H9 (cell line): ENCODE measurements around the gene THSD7B. TPM values are rescaled to one million over a fixed set of nuclear protein-coding genes. Genes with fewer than 3 reads are reported as not detected.
A peak's percentile ranks its signal among the peaks of the same experiment; 100 is the strongest.

ENCODE experiments used
- DNase-seq: peaks from one replicate; pipeline ENCODE4 v3.0.0-alpha.2; 2017
- H2AFZ ChIP-seq: one replicate; pipeline ENCODE4 v1.6.1; 2013; ENCODE audit warnings: mild to moderate bottlenecking, low read length, control low read depth, moderate library complexity
- H2AK5ac ChIP-seq: 2 replicates; pipeline ENCODE4 v1.6.1; 2013; ENCODE audit warnings: low read length, control low read depth, mixed read lengths; ENCODE audit not compliant: insufficient read length
- H2BK120ac ChIP-seq: one replicate; pipeline ENCODE4 v1.6.1; 2013; ENCODE audit warnings: low read depth, mild to moderate bottlenecking, low read length, control low read depth, inconsistent platforms; ENCODE audit not compliant: poor library complexity, severe bottlenecking
- H2BK12ac ChIP-seq: 2 replicates; pipeline ENCODE4 v1.6.1; 2013; ENCODE audit warnings: low read length, control low read depth, mixed read lengths, low read depth; ENCODE audit not compliant: insufficient read length
- H2BK15ac ChIP-seq: 2 replicates; pipeline ENCODE4 v1.6.1; 2013; ENCODE audit warnings: low read depth, low read length, control low read depth
- H2BK20ac ChIP-seq: one replicate; pipeline ENCODE4 v1.6.1; 2013; ENCODE audit warnings: low read depth, mild to moderate bottlenecking, low read length, control low read depth, inconsistent platforms; ENCODE audit not compliant: poor library complexity, severe bottlenecking
- H2BK5ac ChIP-seq: 2 replicates; pipeline ENCODE4 v1.6.1; 2013; ENCODE audit warnings: low read length, control low read depth, mixed read lengths; ENCODE audit not compliant: insufficient read length
- H3K14ac ChIP-seq: 2 replicates; pipeline ENCODE4 v1.6.1; 2013; ENCODE audit warnings: low read length, control low read depth; ENCODE audit not compliant: insufficient read depth
- H3K18ac ChIP-seq: 2 replicates; pipeline ENCODE4 v1.6.1; 2013; ENCODE audit warnings: low read depth, mild to moderate bottlenecking, mixed read lengths, low read length, control low read depth; ENCODE audit not compliant: insufficient read length
- H3K23ac ChIP-seq: 2 replicates; pipeline ENCODE4 v1.6.1; 2013; ENCODE audit warnings: low read length, control low read depth, mixed read lengths, low read depth; ENCODE audit not compliant: insufficient read length
- H3K23me2 ChIP-seq: 2 replicates; pipeline ENCODE4 v1.6.1; 2013; ENCODE audit warnings: low read depth, mild to moderate bottlenecking, mixed read lengths, low read length, control low read depth; ENCODE audit not compliant: insufficient read length, poor library complexity, severe bottlenecking
- H3K27ac ChIP-seq: 2 replicates; pipeline ENCODE4 v1.5.1; 2013; ENCODE audit warnings: low read length, control low read depth, mixed read lengths, low read depth; ENCODE audit not compliant: insufficient read length
- H3K27me3 ChIP-seq: 2 replicates; pipeline ENCODE4 v1.6.1; 2013; ENCODE audit warnings: low read length, control low read depth, inconsistent platforms; ENCODE audit not compliant: insufficient read depth
- H3K4ac ChIP-seq: 2 replicates; pipeline ENCODE4 v1.6.1; 2013; ENCODE audit warnings: low read depth, mild to moderate bottlenecking, control low read depth, inconsistent platforms, low read length, moderate library complexity
- H3K4me1 ChIP-seq: 2 replicates; pipeline ENCODE4 v1.6.1; 2013; ENCODE audit warnings: low read length, control low read depth, inconsistent platforms; ENCODE audit not compliant: insufficient read depth
- H3K4me2 ChIP-seq: 2 replicates; pipeline ENCODE4 v1.6.1; 2013; ENCODE audit warnings: low read length, control low read depth, mixed read lengths; ENCODE audit not compliant: insufficient read length, insufficient read depth
- H3K56ac ChIP-seq: 2 replicates; pipeline ENCODE4 v1.6.1; 2013; ENCODE audit warnings: low read depth, mild to moderate bottlenecking, mixed read lengths, low read length, control low read depth; ENCODE audit not compliant: insufficient read length
- H3K79me1 ChIP-seq: 2 replicates; pipeline ENCODE4 v1.6.1; 2013; ENCODE audit warnings: low read depth, mild to moderate bottlenecking, moderate library complexity, low read length, control low read depth, inconsistent platforms; ENCODE audit not compliant: insufficient read depth, poor library complexity, severe bottlenecking
- H3K79me2 ChIP-seq: 2 replicates; pipeline ENCODE4 v1.6.1; 2013; ENCODE audit warnings: low read length, control low read depth, inconsistent platforms; ENCODE audit not compliant: insufficient read depth
- H3K9ac ChIP-seq: 2 replicates; pipeline ENCODE4 v1.6.1; 2013; ENCODE audit warnings: low read length, control low read depth, mixed read lengths; ENCODE audit not compliant: insufficient read length; ENCODE audit errors: extremely low read depth
- H3K9me3 ChIP-seq: one replicate; pipeline ENCODE4 v1.6.1; 2013; ENCODE audit warnings: low read depth, low read length, inconsistent platforms; ENCODE audit not compliant: control insufficient read depth
- H3T11ph ChIP-seq: one replicate; pipeline ENCODE4 v1.6.1; 2013; ENCODE audit warnings: mild to moderate bottlenecking, low read length, control low read depth, inconsistent platforms
- H4K20me1 ChIP-seq: one replicate; pipeline ENCODE4 v1.6.1; 2013; ENCODE audit not compliant: control insufficient read depth, insufficient read length, insufficient read depth
- H4K5ac ChIP-seq: 2 replicates; pipeline ENCODE4 v1.6.1; 2013; ENCODE audit warnings: low read depth, mild to moderate bottlenecking, mixed read lengths, low read length, control low read depth; ENCODE audit not compliant: insufficient read length
- H4K8ac ChIP-seq: replicated peaks from 2 replicates; pipeline ENCODE4 v1.6.1; 2013; ENCODE audit warnings: low read length, control low read depth, mixed read lengths, low read depth; ENCODE audit not compliant: insufficient read length
- H4K91ac ChIP-seq: 2 replicates; pipeline ENCODE4 v1.6.1; 2013; ENCODE audit warnings: low read depth, mild to moderate bottlenecking, moderate library complexity, mixed read lengths, low read length, control low read depth; ENCODE audit not compliant: insufficient read length
- H3K27ac Mint-ChIP-seq, 3 experiments: 2 replicates in 2 of 3; 3 replicates in 1 of 3; pipeline ENCODE4 v1.8.0; 2020 to 2021; ENCODE audit warnings: mixed read lengths in 3 of 3, mild to moderate bottlenecking in 1 of 3, moderate library complexity in 1 of 3
- H3K27me3 Mint-ChIP-seq: 2 replicates; pipeline ENCODE4 v1.8.0; 2021; ENCODE audit warnings: low read depth, mild to moderate bottlenecking, moderate library complexity, mixed read lengths
- H3K36me3 Mint-ChIP-seq, 3 experiments: 2 replicates in 2 of 3; 3 replicates in 1 of 3; pipeline ENCODE4 v1.8.0; 2020 to 2021; ENCODE audit warnings: low read depth in 3 of 3, mixed read lengths in 3 of 3; ENCODE audit not compliant: insufficient read depth in 1 of 3
- H3K4me1 Mint-ChIP-seq, 2 experiments: 2 replicates each; pipeline ENCODE4 v1.8.0; 2020; ENCODE audit warnings: mixed read lengths in 2 of 2
- H3K4me3 Mint-ChIP-seq, 2 experiments: 2 replicates in 1 of 2; 3 replicates in 1 of 2; pipeline ENCODE4 v1.8.0; 2020 to 2021; ENCODE audit warnings: mild to moderate bottlenecking in 2 of 2, mixed read lengths in 2 of 2, moderate library complexity in 1 of 2
- H3K9me3 Mint-ChIP-seq, 2 experiments: 2 replicates in 1 of 2; 3 replicates in 1 of 2; pipeline ENCODE4 v1.8.0; 2020; ENCODE audit warnings: mild to moderate bottlenecking in 2 of 2, mixed read lengths in 2 of 2, moderate library complexity in 1 of 2
- CTCF ChIP-seq: fragments of 200-600 bp; sonication (generic); conservative IDR thresholded peaks from 3 replicates; pipeline ENCODE4 v1.8.0; 2021; ENCODE audit warnings: antibody characterized with exemption, mild to moderate bottlenecking
- WGBS: extraction: QIAGEN DNeasy Blood & Tissue Kit; methylation state at CpG from one replicate; pipeline ENCODE4 v1.1.7; 2013; ENCODE audit warnings: missing lambda C conversion rate, low lambda C conversion rate, mixed read lengths; ENCODE audit not compliant: insufficient read length; ENCODE audit errors: extremely low coverage; 5-methylcytosine and 5-hydroxymethylcytosine counted together
- total RNA-seq: library from RNA; stranded (reverse); gene quantifications from 2 replicates; pipeline ENCODE4 v1.2.1, GENCODE V29; 2021

Gene THSD7B
- total RNA-seq, 1 experiment from 2014 or later = 0.85 TPM

- no peak overlapping the region for H2BK5ac ChIP-seq
These were observed 741.9 kb downstream of the THSD7B start for GRCh38 chr2:137507237-137507636.

More at GRCh38 chr2:137507237-137507636, 741.9 kb downstream of the THSD7B start:
- Histone ChIP-seq H3K23me2 (no peaks in the 10 kb centered on the region), H2BK120ac (no peak overlapping the region), H2AK5ac (no peak overlapping the region), H3K9ac (no peak overlapping the region), H4K20me1 (no peaks in the 10 kb centered on the region), H3K4ac (no peak overlapping the region), H3T11ph (no peak overlapping the region), H3K4me1 (no peaks in the 10 kb centered on the region), H3K79me2 (no peaks in the 10 kb centered on the region), H3K18ac (no peak overlapping the region), H3K14ac (no peak overlapping the region), H2BK12ac (no peak overlapping the region), H3K56ac (no peak overlapping the region), H4K91ac (no peak overlapping the region), H3K9me3 (no peaks in the 10 kb centered on the region), H3K79me1 (no peaks in the 10 kb centered on the region), H3K23ac (no peak overlapping the region), H2BK15ac (no peak overlapping the region), H2AFZ (no peak overlapping the region), H3K27ac (no peak overlapping the region), H3K27me3 (no peaks in the 10 kb centered on the region), H3K4me2 (no peak overlapping the region), H4K5ac (no peak overlapping the region), H2BK20ac (no peak overlapping the region), H4K8ac (no peak overlapping the region)
- DNase-seq = no peak
- H3K27me3 Mint-ChIP-seq = no peaks in the 10 kb centered on the region
- H3K36me3 Mint-ChIP-seq = no peaks in the 10 kb centered on the region; a peak in 1 of 7 replicates
- no peak overlapping the region for H3K4me3 Mint-ChIP-seq
- no peak for TF ChIP-seq CTCF
- no peaks in the 10 kb centered on the region for H3K9me3 Mint-ChIP-seq
- H3K27ac Mint-ChIP-seq = peak overlapping the region in 1 of 3 experiments; percentile 72; a peak in 4 of 7 replicates
- no CpG with 5 or more reads among the region's 2 CpGs for WGBS
- H3K4me1 Mint-ChIP-seq = peaks cover 17 to 19% of the 10 kb centered on the region in 2 experiments
